Astrocyte (in vitro differentiated cells and primary cell): ENCODE results near the gene ITPK1.

Source experiments
- EZH2 ChIP-seq: IDR thresholded peaks from 2 replicates; pipeline ENCODE4 v1.6.1; 2012; ENCODE audit warnings: mild to moderate bottlenecking, low read length, inconsistent platforms; ENCODE audit not compliant: insufficient read depth
- TF ChIP-seq, protein P1 (sequence below): IDR thresholded peaks from 2 replicates; pipeline ENCODE4 v1.5.1; 2011; ENCODE audit warnings: low read depth, mild to moderate bottlenecking, inconsistent platforms, low read length, moderate library complexity; ENCODE audit not compliant: insufficient read depth

DNA sequence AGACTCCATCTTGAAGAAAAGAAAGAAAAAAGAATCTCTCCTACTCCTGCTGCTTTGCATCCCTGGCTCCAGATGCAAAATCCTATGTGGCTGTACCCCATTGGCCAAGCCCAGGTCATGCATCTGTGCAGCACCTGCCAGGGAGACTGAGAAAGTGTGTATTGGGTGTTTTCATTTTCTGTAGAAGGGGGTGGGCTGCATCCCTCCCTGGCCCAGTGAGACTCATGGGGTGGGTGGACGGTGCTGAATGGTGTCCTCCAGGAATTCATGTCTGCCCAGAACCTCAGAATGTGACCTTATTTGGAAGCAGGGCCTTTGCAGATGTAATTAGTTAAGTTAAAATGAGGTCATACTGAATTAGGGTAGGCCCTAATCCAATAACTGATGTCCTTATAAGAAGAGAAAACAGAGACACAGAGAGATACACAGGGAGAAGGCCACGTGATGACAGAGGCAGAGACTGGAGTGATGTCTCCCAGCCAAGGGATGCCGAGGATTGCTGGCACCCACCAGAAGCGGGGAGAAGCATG, 45.8 kb upstream of the ITPK1 start:
- TF ChIP-seq, protein P1, sequence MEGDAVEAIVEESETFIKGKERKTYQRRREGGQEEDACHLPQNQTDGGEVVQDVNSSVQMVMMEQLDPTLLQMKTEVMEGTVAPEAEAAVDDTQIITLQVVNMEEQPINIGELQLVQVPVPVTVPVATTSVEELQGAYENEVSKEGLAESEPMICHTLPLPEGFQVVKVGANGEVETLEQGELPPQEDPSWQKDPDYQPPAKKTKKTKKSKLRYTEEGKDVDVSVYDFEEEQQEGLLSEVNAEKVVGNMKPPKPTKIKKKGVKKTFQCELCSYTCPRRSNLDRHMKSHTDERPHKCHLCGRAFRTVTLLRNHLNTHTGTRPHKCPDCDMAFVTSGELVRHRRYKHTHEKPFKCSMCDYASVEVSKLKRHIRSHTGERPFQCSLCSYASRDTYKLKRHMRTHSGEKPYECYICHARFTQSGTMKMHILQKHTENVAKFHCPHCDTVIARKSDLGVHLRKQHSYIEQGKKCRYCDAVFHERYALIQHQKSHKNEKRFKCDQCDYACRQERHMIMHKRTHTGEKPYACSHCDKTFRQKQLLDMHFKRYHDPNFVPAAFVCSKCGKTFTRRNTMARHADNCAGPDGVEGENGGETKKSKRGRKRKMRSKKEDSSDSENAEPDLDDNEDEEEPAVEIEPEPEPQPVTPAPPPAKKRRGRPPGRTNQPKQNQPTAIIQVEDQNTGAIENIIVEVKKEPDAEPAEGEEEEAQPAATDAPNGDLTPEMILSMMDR: no peak
- no peak for TF ChIP-seq EZH2
